ENCODE measurements around the gene EDN2.

EDN2 gene

GRCh38 chr1:41525891-41526587, 41.6 kb upstream of the EDN2 start:
- no peak overlapping the region for H2AFZ ChIP-seq (ENCODE audit: low read length, unreplicated experiment)
- no peak overlapping the region for H3K4me3 ChIP-seq (ENCODE audit: low read depth, low read length)
- H3K27me3 ChIP-seq (ENCODE audit: insufficient read depth, low read length) = no peaks in the 10 kb centered on the region
- no peaks in the 10 kb centered on the region for H3K4me1 ChIP-seq (ENCODE audit: control insufficient read depth, insufficient read depth, low read length, unreplicated experiment)
- H3K36me3 ChIP-seq (ENCODE audit: insufficient read depth, low read length) = no peaks in the 10 kb centered on the region
- no peak overlapping the region for H3K27ac ChIP-seq (ENCODE audit: low read depth, low read length)
- H3K79me2 ChIP-seq (ENCODE audit: control insufficient read depth, insufficient read depth, low read length, unreplicated experiment) = no peaks in the 10 kb centered on the region

GRCh38 chr1:41524676-41525675, 40.5 kb upstream of the EDN2 start:
- Histone ChIP-seq H3K27ac (ENCODE audit: low read depth, low read length) (no peak overlapping the region), H3K79me2 (ENCODE audit: control insufficient read depth, insufficient read depth, low read length, unreplicated experiment) (no peaks in the 10 kb centered on the region), H3K27me3 (ENCODE audit: insufficient read depth, low read length) (no peaks in the 10 kb centered on the region), H2AFZ (ENCODE audit: low read length, unreplicated experiment) (no peak overlapping the region), H3K4me3 (ENCODE audit: low read depth, low read length) (no peak overlapping the region), H3K36me3 (ENCODE audit: insufficient read depth, low read length) (no peaks in the 10 kb centered on the region), H3K4me1 (ENCODE audit: control insufficient read depth, insufficient read depth, low read length, unreplicated experiment) (no peaks in the 10 kb centered on the region)

- no peak overlapping the region for H3K4me3 ChIP-seq (ENCODE audit: low read depth, low read length)
- H3K4me1 ChIP-seq (ENCODE audit: control insufficient read depth, insufficient read depth, low read length, unreplicated experiment) = no peaks in the 10 kb centered on the region
- H3K36me3 ChIP-seq (ENCODE audit: insufficient read depth, low read length) = no peaks in the 10 kb centered on the region
- no peak overlapping the region for H2AFZ ChIP-seq (ENCODE audit: low read length, unreplicated experiment)
- no peaks in the 10 kb centered on the region for H3K79me2 ChIP-seq (ENCODE audit: control insufficient read depth, insufficient read depth, low read length, unreplicated experiment)
- H3K27me3 ChIP-seq (ENCODE audit: insufficient read depth, low read length) = no peaks in the 10 kb centered on the region
- H3K27ac ChIP-seq (ENCODE audit: low read depth, low read length) = no peak overlapping the region
These were observed 39.6 kb upstream of the EDN2 start for GRCh38 chr1:41523949-41524675.

- Histone ChIP-seq H3K36me3 (ENCODE audit: insufficient read depth, low read length) (no peaks in the 10 kb centered on the region), H3K27me3 (ENCODE audit: insufficient read depth, low read length) (no peaks in the 10 kb centered on the region), H3K79me2 (ENCODE audit: control insufficient read depth, insufficient read depth, low read length, unreplicated experiment) (no peaks in the 10 kb centered on the region), H2AFZ (ENCODE audit: low read length, unreplicated experiment) (no peak overlapping the region), H3K4me3 (ENCODE audit: low read depth, low read length) (no peak overlapping the region), H3K4me1 (ENCODE audit: control insufficient read depth, insufficient read depth, low read length, unreplicated experiment) (no peaks in the 10 kb centered on the region), H3K27ac (ENCODE audit: low read depth, low read length) (no peak overlapping the region)
These were observed 38.6 kb upstream of the EDN2 start for GRCh38 chr1:41523071-41523470.

- H3K36me3 ChIP-seq (ENCODE audit: insufficient read depth, low read length) = no peaks in the 10 kb centered on the region
- H3K4me1 ChIP-seq (ENCODE audit: control insufficient read depth, insufficient read depth, low read length, unreplicated experiment) = no peaks in the 10 kb centered on the region
- no peak overlapping the region for H3K27ac ChIP-seq (ENCODE audit: low read depth, low read length)
- H3K27me3 ChIP-seq (ENCODE audit: insufficient read depth, low read length) = no peaks in the 10 kb centered on the region
- H3K79me2 ChIP-seq (ENCODE audit: control insufficient read depth, insufficient read depth, low read length, unreplicated experiment) = no peaks in the 10 kb centered on the region
- H2AFZ ChIP-seq (ENCODE audit: low read length, unreplicated experiment) = no peak overlapping the region
- no peak overlapping the region for H3K4me3 ChIP-seq (ENCODE audit: low read depth, low read length)
These were observed 37.3 kb upstream of the EDN2 start for GRCh38 chr1:41521766-41522165.

- no peak overlapping the region for H3K4me3 ChIP-seq (ENCODE audit: low read depth, low read length)
- H3K79me2 ChIP-seq (ENCODE audit: control insufficient read depth, insufficient read depth, low read length, unreplicated experiment) = no peaks in the 10 kb centered on the region
- no peaks in the 10 kb centered on the region for H3K27me3 ChIP-seq (ENCODE audit: insufficient read depth, low read length)
- H2AFZ ChIP-seq (ENCODE audit: low read length, unreplicated experiment) = no peak overlapping the region
- no peaks in the 10 kb centered on the region for H3K4me1 ChIP-seq (ENCODE audit: control insufficient read depth, insufficient read depth, low read length, unreplicated experiment)
- H3K27ac ChIP-seq (ENCODE audit: low read depth, low read length) = no peak overlapping the region
- H3K36me3 ChIP-seq (ENCODE audit: insufficient read depth, low read length) = no peaks in the 10 kb centered on the region
These were observed 36.7 kb upstream of the EDN2 start for GRCh38 chr1:41520951-41521752.

- Histone ChIP-seq H3K27ac (ENCODE audit: low read depth, low read length) (no peak overlapping the region), H3K27me3 (ENCODE audit: insufficient read depth, low read length) (no peaks in the 10 kb centered on the region), H2AFZ (ENCODE audit: low read length, unreplicated experiment) (no peak overlapping the region), H3K4me3 (ENCODE audit: low read depth, low read length) (no peak overlapping the region), H3K4me1 (ENCODE audit: control insufficient read depth, insufficient read depth, low read length, unreplicated experiment) (peaks cover 4% of the 10 kb centered on the region), H3K79me2 (ENCODE audit: control insufficient read depth, insufficient read depth, low read length, unreplicated experiment) (no peaks in the 10 kb centered on the region), H3K36me3 (ENCODE audit: insufficient read depth, low read length) (no peaks in the 10 kb centered on the region)
These were observed 35.2 kb upstream of the EDN2 start for GRCh38 chr1:41519667-41520066.

GRCh38 chr1:41518471-41518870, 34.0 kb upstream of the EDN2 start:
- Histone ChIP-seq H3K4me1 (ENCODE audit: control insufficient read depth, insufficient read depth, low read length, unreplicated experiment) (peaks cover 4% of the 10 kb centered on the region), H3K79me2 (ENCODE audit: control insufficient read depth, insufficient read depth, low read length, unreplicated experiment) (no peaks in the 10 kb centered on the region), H3K36me3 (ENCODE audit: insufficient read depth, low read length) (no peaks in the 10 kb centered on the region), H3K4me3 (ENCODE audit: low read depth, low read length) (no peak overlapping the region), H3K27ac (ENCODE audit: low read depth, low read length) (no peak overlapping the region), H3K27me3 (ENCODE audit: insufficient read depth, low read length) (no peaks in the 10 kb centered on the region), H2AFZ (ENCODE audit: low read length, unreplicated experiment) (no peak overlapping the region)

- Histone ChIP-seq H3K79me2 (ENCODE audit: control insufficient read depth, insufficient read depth, low read length, unreplicated experiment) (no peaks in the 10 kb centered on the region), H3K36me3 (ENCODE audit: insufficient read depth, low read length) (no peaks in the 10 kb centered on the region), H3K4me1 (ENCODE audit: control insufficient read depth, insufficient read depth, low read length, unreplicated experiment) (peaks cover 4% of the 10 kb centered on the region), H3K27ac (ENCODE audit: low read depth, low read length) (no peak overlapping the region), H3K4me3 (ENCODE audit: low read depth, low read length) (peak overlapping the region; percentile 76), H2AFZ (ENCODE audit: low read length, unreplicated experiment) (no peak overlapping the region), H3K27me3 (ENCODE audit: insufficient read depth, low read length) (no peaks in the 10 kb centered on the region)
These were observed 32.6 kb upstream of the EDN2 start for GRCh38 chr1:41517062-41517438.

All from ACC112 (cell line).